Heart right ventricle (tissue), 16 donors: ENCODE data around the gene ZNF362. TPM values are rescaled to one million over a fixed set of nuclear protein-coding genes. Genes with fewer than 3 reads are reported as not detected.
A peak's percentile ranks its signal among the peaks of the same experiment; 100 is the strongest.

ENCODE experiments used
- ATAC-seq, 8 donors: fragments of 200-7000 bp; cut with Tn5 transposase; one replicate each; pipeline ENCODE4 v1.9.1; 2020; ENCODE audit warnings: mild to moderate bottlenecking in 8 of 8, moderate library complexity in 8 of 8, moderate number of reproducible peaks in 1 of 8
- DNase-seq, 2 donors: peaks; one replicate each; pipeline ENCODE4 v3.0.0-alpha.2; 2020
- H3K27ac ChIP-seq, 10 donors: fragments of 200-600 bp; sonication (generic) in 2 of 10; one replicate each; pipeline versions ENCODE4 v1.5.0 to v1.8.0; 2020 to 2022; ENCODE audit warnings: mild to moderate bottlenecking in 3 of 10
- H3K27me3 ChIP-seq, 7 donors: fragments of 200-600 bp; one replicate each; pipeline ENCODE4 v1.8.0; 2021 to 2022; ENCODE audit warnings: mild to moderate bottlenecking in 2 of 7
- H3K36me3 ChIP-seq, 9 donors: fragments of 200-600 bp; sonication (generic) in 1 of 9; one replicate each; pipeline versions ENCODE4 v1.5.0 to v1.8.0; 2020 to 2022; ENCODE audit warnings: mild to moderate bottlenecking in 2 of 9
- H3K4me1 ChIP-seq, 9 donors: fragments of 200-600 bp; sonication (generic) in 1 of 9; one replicate each; pipeline versions ENCODE4 v1.5.0 to v1.8.0; 2020 to 2022; ENCODE audit warnings: mild to moderate bottlenecking in 4 of 9
- H3K4me3 ChIP-seq, 10 donors: fragments of 200-600 bp; sonication (generic) in 2 of 10; one replicate each; pipeline versions ENCODE4 v1.5.0 to v1.8.0; 2020 to 2022; ENCODE audit warnings: mild to moderate bottlenecking in 7 of 10, moderate library complexity in 2 of 10
- H3K9me3 ChIP-seq, 11 donors: fragments of 200-600 bp in 10 of 11; sonication (generic) in 2 of 11; one replicate each; pipeline versions ENCODE4 v1.5.0 to v1.8.0; 2013 to 2022; ENCODE audit warnings: mild to moderate bottlenecking in 2 of 11, control low read depth in 1 of 11, moderate library complexity in 1 of 11
- CTCF ChIP-seq, 9 donors: fragments of 200-600 bp; sonication (generic) in 2 of 9; IDR thresholded peaks; one replicate each; pipeline versions ENCODE4 v1.5.0 to v1.8.0; 2021 to 2022; ENCODE audit warnings: antibody characterized with exemption in 9 of 9, mild to moderate bottlenecking in 5 of 9, moderate library complexity in 1 of 9
- WGBS, 2 donors: extraction: QIAGEN DNeasy Blood & Tissue Kit; methylation state at CpG; one replicate each; pipeline ENCODE4 v1.1.7; 2013; ENCODE audit warnings: inconsistent platforms in 1 of 2; 5-methylcytosine and 5-hydroxymethylcytosine counted together
- intact Hi-C, 10 donors: fragments of 100-400 bp; cut with DNase I; formaldehyde crosslinking; loops; one replicate each; pipeline versions ENCODE4 v1.11.1 to v1.14.2; 2022
- polyA plus RNA-seq, 2 donors: library from polyadenylated mRNA; stranded (reverse); fragments of 200-250 nt; gene quantifications; one replicate each; pipeline ENCODE4 v1.2.3, GENCODE V29; 2013
- total RNA-seq, 10 donors: library from RNA; stranded (reverse); fragmentation: NEBNext Ultra II Directional in 3 of 10; extraction: Animal tissue kit (Norgen Biotek cat#: 25700) in 3 of 10; gene quantifications; one replicate each; pipeline versions ENCODE4 v1.2.1 to v1.2.4, GENCODE V29; 2021 to 2023
- donor health status: Arrhythmogenic right ventricular cardiomyopathy.
- donor health status: ischemic (EF 13 %, LVEDD 7.1; RV severe dilation, severe dysfunction).
- donor health status: healthy with polysubstance abuse.
- donor health status: DM: no; HTN: yes; CAD: no.
- donor health status: DM: no; HTN: no; CAD: no.
- donor health status: ischemic (EF 25% LVEDD 6.9; RV normal size, moderate dysfunction).
- donor health status: ischemic (EF 25% LVEDD 5.7; RV mildly dilated, moderate dysfunction).
- donor health status: healthy.
- donor health status: DM: yes; HTN: yes; CAD: no.
- donor health status: Ischemic cardiomyopathy.
- donor health status: ischemic (EF 35%, LVEDD 5.7; RV mildly dilated, moderate dysfunction).
- donor health status: nonischemic (EF 11% LVEDD 7.7; RV severe dilation, severe dysfunction).
- donor health status: DM: yes; HTN: yes; CAD: no.
- donor health status: PGD.
- donor health status: ischemic (EF 29% LVEDD 5.4; RV normal size, mild dysfunction).
- donor health status: nonischemic (EF 23%, LVEDD 6.1; RV moderate dilation, normal function).

The ZNF362 gene
- total and polyA plus RNA-seq, 12 donors: 9.1 to 39.2 (median 31.3) TPM

- DNase-seq: no peak
- Histone ChIP-seq H3K27ac (peak overlapping the region; percentile 46 to 100 (median 92)), H3K27me3 (no peaks in the 10 kb centered on the region), H3K4me1 (peaks cover 69 to 100% (median 99%) of the 10 kb centered on the region in 9 donors), H3K4me3 (peak overlapping the region in 5 of 10 donors; percentile 0 to 30 (median 16)), H3K36me3 (peaks cover 0 to 58% (median 3%) of the 10 kb centered on the region in 9 donors), H3K9me3 (no peaks in the 10 kb centered on the region)
- 4 to 5% methylated on average over 1 of the region's 1 CpG for WGBS, 2 donors
- intact Hi-C loops: loop anchor here in 1 of 10 donors (5.0 kb wide), 1 partner anchor 36 kb away; no protein-coding TSS in a partner anchor
- peak in 2 of 8 donors; percentile 8 to 31 for ATAC-seq
- no peak for TF ChIP-seq CTCF (IDR thresholded peaks at IDR 0.05)
Measured at GRCh38 chr1:33338048-33338439, 81.8 kb downstream of the ZNF362 start.

- peak overlapping the region in 7 of 10 donors; percentile 0 to 30 (median 15) for H3K4me3 ChIP-seq
- H3K4me1 ChIP-seq: peaks cover 65 to 100% (median 99%) of the 10 kb centered on the region in 9 donors
- H3K36me3 ChIP-seq: peaks cover 0 to 58% (median 3%) of the 10 kb centered on the region in 9 donors
- DNase-seq (peak in 1 of 2 donors; percentile 72), ATAC-seq (peak; percentile 37 to 76 (median 62))
- H3K27ac ChIP-seq: peak overlapping the region; percentile 46 to 100 (median 92)
- intact Hi-C loops: loop anchor here in 1 of 10 donors (5.0 kb wide), 1 partner anchor 36 kb away; no protein-coding TSS in a partner anchor
- peak in 1 of 9 donors; percentile 12 for TF ChIP-seq CTCF (IDR thresholded peaks at IDR 0.05)
- 5 to 7% methylated on average over 14 of the region's 14 CpGs for WGBS, 2 donors
- no peaks in the 10 kb centered on the region for H3K9me3 ChIP-seq
- no peaks in the 10 kb centered on the region for H3K27me3 ChIP-seq
Measured at GRCh38 chr1:33338440-33339211, 82.3 kb downstream of the ZNF362 start.

- H3K36me3 ChIP-seq: peaks cover 0 to 59% (median 3%) of the 10 kb centered on the region in 9 donors
- intact Hi-C loops: loop anchor here in 1 of 10 donors (5.0 kb wide), 1 partner anchor 37 kb away; no protein-coding TSS in a partner anchor
- peaks cover 65 to 100% (median 99%) of the 10 kb centered on the region in 9 donors for H3K4me1 ChIP-seq
- H3K27ac ChIP-seq: peak overlapping the region; percentile 46 to 100 (median 92)
- peak overlapping the region in 6 of 10 donors; percentile 0 to 30 (median 16) for H3K4me3 ChIP-seq
- peak in 4 of 9 donors; percentile 16 to 29 (median 22) for TF ChIP-seq CTCF (IDR thresholded peaks at IDR 0.05)
- no peaks in the 10 kb centered on the region for H3K9me3 ChIP-seq
- WGBS, 2 donors: 10 to 20% methylated on average over 2 of the region's 2 CpGs
- no peaks in the 10 kb centered on the region for H3K27me3 ChIP-seq
- ATAC-seq (peak in 6 of 8 donors; percentile 10 to 46 (median 23)), DNase-seq (no peak)
Measured at GRCh38 chr1:33339413-33339812, 83.1 kb downstream of the ZNF362 start.

- DNase-seq (no peak), ATAC-seq (no peak)
- Histone ChIP-seq H3K9me3 (no peaks in the 10 kb centered on the region), H3K27me3 (no peaks in the 10 kb centered on the region), H3K27ac (peak overlapping the region; percentile 2 to 100 (median 92)), H3K4me3 (peak overlapping the region in 1 of 10 donors; percentile 21), H3K36me3 (peaks cover 0 to 66% (median 3%) of the 10 kb centered on the region in 9 donors), H3K4me1 (peaks cover 66 to 100% (median 100%) of the 10 kb centered on the region in 9 donors)
- no peak for TF ChIP-seq CTCF (IDR thresholded peaks at IDR 0.05)
- WGBS, 2 donors: 46 to 55% methylated on average over 6 of the region's 6 CpGs
- intact Hi-C loops: no loop called here
Measured at GRCh38 chr1:33341190-33341589, 84.9 kb downstream of the ZNF362 start.
